Urothelium cell line (cell line): ENCODE results near the gene ATG4A.

ENCODE experiments used
- DNase-seq: peaks from one replicate; pipeline ENCODE4 v3.0.0; 2011; ENCODE audit warnings: low spot score, mixed read lengths
- FAIRE-seq: peaks from 2 replicates; lab custom pipeline; 2011; peaks lifted over from hg19 to GRCh38; lab: Jason Lieb, UNC

The ATG4A gene

DNA sequence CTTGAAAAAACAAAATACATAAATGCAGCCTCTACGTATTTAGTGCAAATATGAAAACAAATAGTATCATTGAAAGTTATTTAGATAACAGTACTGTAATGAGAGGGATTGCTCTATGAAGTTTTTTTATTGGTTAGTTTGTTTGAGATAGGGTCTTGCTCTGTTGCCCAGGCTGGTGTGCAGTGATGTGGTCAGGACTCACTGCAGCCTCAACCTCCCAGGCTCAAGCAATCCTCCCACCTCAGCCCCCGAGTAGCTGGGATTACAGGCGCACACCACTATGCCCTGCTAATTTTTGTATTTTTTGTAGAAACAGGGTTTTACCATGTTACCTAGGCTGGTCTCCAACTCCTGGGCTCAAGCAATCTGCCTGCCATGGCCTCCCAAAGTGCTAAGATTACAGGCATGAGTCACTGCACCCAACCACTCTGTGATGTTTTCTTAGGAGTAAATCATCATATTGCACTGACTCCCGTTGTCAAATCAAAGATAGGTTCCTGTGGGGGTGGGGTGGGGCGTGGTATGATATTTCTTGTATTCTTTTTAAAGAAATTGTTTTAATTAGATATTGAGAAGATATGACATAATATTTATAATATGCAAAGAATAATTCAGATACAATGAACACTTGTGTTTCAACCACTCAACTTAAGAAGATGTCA lies 75.8 kb downstream of the ATG4A start:
- FAIRE-seq (no peak), DNase-seq (no peak)

DNA sequence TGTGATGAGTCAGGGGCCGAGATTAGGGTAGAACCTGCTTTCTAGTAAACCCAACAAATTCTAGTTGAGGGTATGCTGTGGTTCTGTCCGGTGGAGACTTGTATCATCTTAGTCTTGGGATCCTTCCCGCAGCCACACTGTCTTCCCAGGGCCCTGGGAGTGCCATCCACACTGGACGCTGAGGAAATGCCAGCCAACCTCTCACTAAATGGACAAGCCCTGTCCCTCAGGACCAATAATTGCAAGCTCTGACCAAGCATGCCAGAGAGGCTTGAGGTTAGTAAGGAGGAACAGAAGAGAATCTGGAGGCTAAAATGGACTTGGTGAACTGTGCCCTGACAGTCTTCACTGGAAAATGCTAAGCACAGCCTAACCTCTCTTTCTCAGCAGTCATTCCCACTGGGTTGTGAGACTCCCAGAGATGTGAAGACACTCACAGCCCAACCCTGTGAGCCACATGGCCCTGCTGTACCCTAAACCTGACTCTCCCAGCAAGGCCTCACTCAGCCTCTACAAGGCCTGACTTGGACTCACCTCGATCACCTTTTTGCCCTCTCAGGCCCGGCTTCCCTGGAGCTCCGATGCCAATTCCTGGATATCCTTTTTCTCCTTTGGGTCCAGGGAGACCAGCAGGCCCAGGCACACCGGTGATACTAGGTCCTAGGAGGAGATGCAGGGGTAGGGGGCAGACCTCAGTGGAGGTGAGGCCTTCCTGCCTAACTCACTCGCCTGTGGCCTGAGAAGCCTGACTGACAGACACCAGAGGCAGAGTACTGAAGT lies 77.6 kb downstream of the ATG4A start:
- no peak for FAIRE-seq
- DNase-seq = no peak

DNA sequence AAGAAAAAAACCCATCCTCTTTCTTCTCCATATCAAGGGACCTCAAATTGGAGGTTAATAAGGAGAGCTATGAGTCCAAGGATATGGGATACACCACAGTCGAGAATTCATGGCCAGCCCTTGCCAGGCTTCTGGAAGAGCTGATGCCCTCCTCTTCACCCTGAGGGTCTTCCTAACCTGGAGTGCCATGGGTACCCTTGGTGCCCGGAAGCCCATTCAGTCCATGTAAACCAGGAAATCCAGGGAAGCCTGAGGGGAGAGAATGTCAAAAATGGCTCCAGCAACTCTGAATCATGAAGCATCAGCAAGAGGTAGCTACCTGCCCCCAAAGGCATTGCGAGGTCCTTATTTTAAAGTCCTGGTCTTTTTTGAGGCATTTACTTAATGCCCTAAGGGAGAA lies 78.2 kb downstream of the ATG4A start:
- no peak for FAIRE-seq
- no peak for DNase-seq

DNA sequence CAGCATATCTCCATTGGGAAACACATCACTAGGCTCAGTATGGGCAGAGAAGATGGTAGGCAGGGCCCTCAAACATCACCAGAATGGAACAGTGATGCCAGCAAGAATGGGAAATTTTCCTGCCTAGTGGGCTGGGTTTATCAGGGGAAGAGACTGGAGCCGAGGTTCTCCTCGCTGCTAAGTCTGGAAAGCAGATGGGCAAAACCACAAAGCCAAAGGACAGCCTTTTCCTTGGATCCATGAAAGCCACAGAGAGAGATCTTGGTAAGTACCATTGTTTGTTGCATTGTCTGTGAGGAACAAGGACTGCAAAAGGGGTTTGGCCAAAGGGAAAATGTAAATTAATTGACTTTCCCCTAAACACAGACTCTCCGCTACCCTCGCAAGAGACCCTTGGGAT lies 80.1 kb downstream of the ATG4A start:
- DNase-seq (no peak), FAIRE-seq (no peak)

DNA sequence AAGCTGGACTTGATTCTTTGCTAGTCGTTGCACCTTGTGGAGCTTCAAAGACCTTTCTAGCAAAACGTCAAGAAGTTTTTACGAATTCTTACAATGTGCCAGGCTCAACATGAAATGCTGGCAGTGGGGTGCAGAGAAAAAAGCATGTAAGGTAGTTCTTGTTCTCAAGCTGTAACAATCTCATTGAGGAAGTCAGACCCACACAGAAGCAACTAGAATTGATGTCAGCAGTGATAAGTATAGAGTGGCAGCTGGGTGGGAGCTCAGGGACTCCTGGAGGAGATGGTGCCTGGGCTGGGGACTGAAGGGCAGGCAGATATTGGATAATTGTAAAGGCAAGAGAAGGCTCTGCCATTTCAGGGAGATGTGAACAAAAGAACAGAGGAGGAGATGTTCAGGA lies 82.3 kb downstream of the ATG4A start:
- no peak for FAIRE-seq
- DNase-seq = no peak

DNA sequence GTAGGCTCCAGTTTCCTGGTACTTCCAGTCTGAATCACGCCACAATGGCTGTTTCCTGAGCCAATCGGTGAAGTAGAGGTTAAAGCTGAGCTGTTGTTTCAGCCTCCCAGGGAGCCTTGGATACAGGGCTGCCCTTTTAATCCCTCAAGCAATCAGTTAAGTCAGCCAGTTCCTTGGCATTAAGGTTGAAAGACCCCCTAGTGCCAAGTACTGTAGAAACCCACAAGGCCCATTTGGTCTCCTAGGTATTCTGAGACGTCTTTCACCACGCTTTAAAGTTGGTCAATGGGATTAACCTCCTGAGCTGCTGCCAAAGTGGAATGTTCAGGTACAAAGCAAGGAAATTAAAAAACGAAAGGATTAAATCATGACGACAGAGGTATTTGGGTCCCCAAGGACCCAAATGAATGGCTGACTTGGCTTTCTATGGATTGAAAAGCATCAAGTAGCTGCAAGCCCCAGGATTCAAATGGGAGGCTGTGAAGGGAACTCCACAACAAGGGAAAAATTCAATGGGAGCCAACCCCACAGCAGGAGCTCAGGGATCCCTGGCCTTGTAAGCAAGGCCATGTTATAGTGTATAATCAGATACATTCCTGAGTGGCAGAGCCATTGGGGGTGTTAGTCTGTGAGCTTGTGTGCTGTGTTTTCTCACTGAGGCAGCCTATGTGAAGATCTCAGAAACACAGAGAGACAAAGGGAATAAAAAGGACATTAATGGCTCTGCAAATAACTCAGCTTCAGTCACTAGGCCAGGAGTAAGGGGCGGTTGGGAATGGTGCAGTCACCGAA lies 86.0 kb downstream of the ATG4A start:
- DNase-seq = no peak
- FAIRE-seq = no peak

DNA sequence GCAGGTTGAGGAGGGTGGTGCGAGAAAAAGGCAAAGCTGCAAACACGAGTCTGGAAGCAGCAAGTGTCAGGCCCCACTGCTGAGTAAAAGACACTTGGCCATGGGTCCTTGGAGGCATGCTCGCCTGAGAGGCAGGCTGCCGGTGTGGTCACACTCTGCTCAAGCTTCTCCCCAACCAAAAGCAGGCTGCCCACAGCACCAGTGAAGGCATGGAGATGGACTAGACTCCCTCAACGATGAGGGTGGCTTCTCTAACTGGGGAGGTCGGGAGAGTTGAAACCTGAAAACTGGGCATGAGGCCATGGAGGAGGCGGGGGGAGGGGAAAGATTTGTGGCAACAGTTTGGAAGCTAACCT lies 86.5 kb downstream of the ATG4A start:
- DNase-seq (no peak), FAIRE-seq (no peak)

DNA sequence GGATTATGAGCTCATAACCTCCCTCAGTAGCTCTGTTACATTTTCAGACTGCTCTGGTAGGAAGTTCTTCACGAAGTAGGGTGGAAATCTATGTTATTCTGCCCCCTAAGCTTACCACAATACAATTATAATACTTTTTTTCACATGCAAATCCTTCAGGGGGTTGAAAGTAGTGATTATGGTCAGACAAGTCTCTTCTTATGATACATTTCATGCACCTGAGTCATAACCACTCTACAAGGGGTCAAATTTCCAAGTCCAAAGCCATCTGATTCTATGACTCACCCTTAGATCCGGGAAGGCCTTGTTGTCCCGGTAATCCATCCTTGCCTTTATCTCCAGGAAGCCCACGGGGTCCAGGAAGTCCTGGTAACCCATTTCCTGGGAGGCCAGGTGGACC lies 95.2 kb downstream of the ATG4A start:
- no peak for FAIRE-seq
- peak; percentile 38 for DNase-seq

DNA sequence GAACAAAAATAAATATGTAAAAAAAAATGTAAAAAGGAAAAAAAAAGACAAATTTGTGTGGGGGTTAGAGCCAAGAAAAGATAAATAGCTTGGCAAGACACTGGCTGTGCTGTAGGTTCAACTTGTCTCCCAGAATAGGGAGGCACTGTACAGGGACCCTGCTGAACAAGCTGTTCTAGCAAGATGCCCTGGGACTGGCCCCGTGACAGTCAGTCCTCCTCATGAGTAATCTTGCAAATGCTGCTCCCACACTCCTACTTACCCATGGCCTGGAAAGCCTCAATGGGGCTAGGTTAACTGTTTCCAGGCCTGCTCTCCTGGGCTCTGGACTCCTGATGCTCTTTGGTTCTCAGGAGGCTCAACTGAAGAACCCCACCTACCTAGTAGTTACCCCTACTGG lies 106.8 kb downstream of the ATG4A start:
- FAIRE-seq = no peak
- DNase-seq = no peak

DNA sequence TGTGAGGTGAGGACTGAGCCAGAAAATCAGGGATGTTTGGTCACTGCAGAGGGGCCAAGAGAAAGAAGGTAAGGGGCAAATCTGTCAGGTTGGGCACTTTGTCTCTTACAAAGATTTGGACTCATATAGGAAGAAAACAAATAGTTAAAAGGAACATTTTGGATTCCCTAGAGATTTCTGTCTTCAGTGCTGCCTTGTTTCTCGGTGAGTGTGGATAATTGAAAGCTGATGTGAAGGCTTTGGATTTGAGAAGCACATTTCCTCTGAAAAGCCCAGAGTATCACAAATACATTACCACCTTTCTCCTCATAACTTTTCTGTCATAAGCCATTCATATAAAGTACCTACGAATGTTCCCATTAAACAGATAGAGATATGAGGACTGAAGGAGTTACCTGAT lies 107.5 kb downstream of the ATG4A start:
- no peak for FAIRE-seq
- no peak for DNase-seq

DNA sequence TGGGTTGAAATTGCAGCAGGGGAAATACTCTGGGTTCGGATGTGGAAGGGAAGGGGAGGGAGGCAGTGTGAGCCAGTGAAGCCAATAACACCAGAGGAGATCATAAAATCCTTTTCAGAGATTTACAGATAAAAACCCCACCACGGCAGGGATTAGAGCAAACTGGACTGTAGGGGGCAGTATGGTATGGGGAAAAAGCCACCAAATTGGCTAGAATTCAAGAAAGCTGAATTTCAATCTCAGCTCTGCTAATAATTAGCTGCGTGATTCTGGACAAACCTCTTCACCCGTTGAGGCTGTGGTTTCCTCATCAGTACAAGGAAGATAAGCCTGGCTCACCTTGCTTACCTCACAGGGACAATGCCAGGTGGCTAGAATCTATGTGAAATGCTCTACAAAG lies 108.1 kb downstream of the ATG4A start:
- peak; percentile 7 for DNase-seq
- FAIRE-seq = no peak

DNA sequence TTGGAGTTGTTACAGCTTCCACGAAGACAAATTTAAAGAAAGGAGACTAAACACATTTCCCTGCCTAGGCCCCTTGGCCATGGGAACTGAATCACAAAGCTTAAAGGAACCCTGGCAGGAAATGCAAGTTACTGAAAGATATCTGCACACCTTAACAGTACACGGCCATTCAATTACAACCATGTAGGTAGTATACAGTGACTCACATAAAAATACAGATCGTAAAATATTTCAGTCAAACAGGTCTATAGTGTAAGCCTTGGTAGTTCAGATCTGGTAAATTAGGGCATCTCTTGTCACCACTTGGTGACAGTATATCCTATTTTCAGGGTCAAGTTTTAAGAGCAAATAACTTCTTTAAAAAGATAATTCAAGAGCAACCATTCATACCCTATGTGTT lies 112.0 kb downstream of the ATG4A start:
- FAIRE-seq (no peak), DNase-seq (no peak)
